Measurements from ENCODE around the gene PRR23B. TPM values are rescaled to one million over a fixed set of nuclear protein-coding genes. Genes with fewer than 3 reads are reported as not detected.

PRR23B gene
- total and polyA plus RNA-seq, 10 donors, result not detected

GRCh38 chr3:138972941-138973340 is 47.8 kb downstream of the PRR23B start:
- H3K4me1 ChIP-seq, result no peaks in the 10 kb centered on the region
- no peak for TF ChIP-seq POLR2A (IDR thresholded peaks at IDR 0.05)
- no peak for TF ChIP-seq POLR2AphosphoS5 (IDR thresholded peaks at IDR 0.05)
- no peak for TF ChIP-seq CTCF (IDR thresholded peaks at IDR 0.05 in 8 of 11, conservative IDR thresholded peaks at IDR 0.05 in 3 of 11)
- no peak overlapping the region for H3K27ac ChIP-seq
- no peak for DNase-seq
- no peaks in the 10 kb centered on the region for H3K9me3 ChIP-seq
- intact Hi-C loops (cut with DNase I; ENCODE audit: low total_unique reads), result no loop called here
- WGBS, 5 donors, result 82 to 92% (median 85%) methylated on average over 5 of the region's 5 CpGs
- H3K27me3 ChIP-seq (replicated peaks in 1 of 7), result peaks cover 0 to 32% (median 0%) of the 10 kb centered on the region in 7 donors
- H3K4me3 ChIP-seq, result no peak overlapping the region
- no peaks in the 10 kb centered on the region for H3K36me3 ChIP-seq

- TF ChIP-seq POLR2AphosphoS5 (IDR thresholded peaks at IDR 0.05), result no peak
- TF ChIP-seq POLR2A (IDR thresholded peaks at IDR 0.05), result no peak
- no peak for TF ChIP-seq CTCF (IDR thresholded peaks at IDR 0.05 in 8 of 11, conservative IDR thresholded peaks at IDR 0.05 in 3 of 11)
- WGBS, 5 donors, result 64 to 89% (median 70%) methylated on average over 6 of the region's 6 CpGs
These were observed 48.9 kb downstream of the PRR23B start for GRCh38 chr3:138971766-138972320.

More at GRCh38 chr3:138971766-138972320, 48.9 kb downstream of the PRR23B start:
- no peak for DNase-seq
- no peaks in the 10 kb centered on the region for H3K9me3 ChIP-seq
- H3K27me3 ChIP-seq (replicated peaks in 1 of 7), result peaks cover 0 to 32% (median 0%) of the 10 kb centered on the region in 7 donors
- H3K4me1 ChIP-seq, result no peaks in the 10 kb centered on the region
- no peak overlapping the region for H3K4me3 ChIP-seq
- no peaks in the 10 kb centered on the region for H3K36me3 ChIP-seq
- intact Hi-C loops (cut with DNase I; ENCODE audit: low total_unique reads), result no loop called here
- no peak overlapping the region for H3K27ac ChIP-seq

Other genes with a start within 250 kb of the PRR23B start
- gene PIK3CB, start 186.0 kb downstream of the PRR23B start, total RNA-seq, result 10 to 100 TPM; 25.8 to 43.8 (median 37.9) TPM
- gene PIK3CB, start 186.0 kb downstream of the PRR23B start, polyA plus RNA-seq, result 1 to 10 TPM; 4.6 to 9.1 (median 5.1) TPM
- gene FOXL2, start 73.8 kb downstream of the PRR23B start, total RNA-seq, result not detected
- not detected for gene FOXL2, start 73.8 kb downstream of the PRR23B start, polyA plus RNA-seq
- gene FOXL2NB, start 73.7 kb downstream of the PRR23B start, total RNA-seq, result not detected
- gene FOXL2NB, start 73.7 kb downstream of the PRR23B start, polyA plus RNA-seq, result under 1 TPM in 1 of 3 donors, not detected in 2; 0.04 TPM
- not detected for gene PRR23A, start 14.7 kb downstream of the PRR23B start, total RNA-seq
- not detected for gene PRR23A, start 14.7 kb downstream of the PRR23B start, polyA plus RNA-seq
- not detected for gene PRR23C, start 24.0 kb upstream of the PRR23B start, total RNA-seq
- not detected for gene PRR23C, start 24.0 kb upstream of the PRR23B start, polyA plus RNA-seq

All from spleen (tissue), 11 donors.